ENCODE results near the gene UMPS.

- TF ChIP-seq CTCF (IDR thresholded peaks at IDR 0.05): no peak
- TF ChIP-seq TCF7L2 (IDR thresholded peaks at IDR 0.05; ENCODE audit: low read depth, low read length): no peak
- no peak for TF ChIP-seq POLR2AphosphoS5 (IDR thresholded peaks at IDR 0.05; ENCODE audit: low read depth, low read length)
- TF ChIP-seq, protein P1, sequence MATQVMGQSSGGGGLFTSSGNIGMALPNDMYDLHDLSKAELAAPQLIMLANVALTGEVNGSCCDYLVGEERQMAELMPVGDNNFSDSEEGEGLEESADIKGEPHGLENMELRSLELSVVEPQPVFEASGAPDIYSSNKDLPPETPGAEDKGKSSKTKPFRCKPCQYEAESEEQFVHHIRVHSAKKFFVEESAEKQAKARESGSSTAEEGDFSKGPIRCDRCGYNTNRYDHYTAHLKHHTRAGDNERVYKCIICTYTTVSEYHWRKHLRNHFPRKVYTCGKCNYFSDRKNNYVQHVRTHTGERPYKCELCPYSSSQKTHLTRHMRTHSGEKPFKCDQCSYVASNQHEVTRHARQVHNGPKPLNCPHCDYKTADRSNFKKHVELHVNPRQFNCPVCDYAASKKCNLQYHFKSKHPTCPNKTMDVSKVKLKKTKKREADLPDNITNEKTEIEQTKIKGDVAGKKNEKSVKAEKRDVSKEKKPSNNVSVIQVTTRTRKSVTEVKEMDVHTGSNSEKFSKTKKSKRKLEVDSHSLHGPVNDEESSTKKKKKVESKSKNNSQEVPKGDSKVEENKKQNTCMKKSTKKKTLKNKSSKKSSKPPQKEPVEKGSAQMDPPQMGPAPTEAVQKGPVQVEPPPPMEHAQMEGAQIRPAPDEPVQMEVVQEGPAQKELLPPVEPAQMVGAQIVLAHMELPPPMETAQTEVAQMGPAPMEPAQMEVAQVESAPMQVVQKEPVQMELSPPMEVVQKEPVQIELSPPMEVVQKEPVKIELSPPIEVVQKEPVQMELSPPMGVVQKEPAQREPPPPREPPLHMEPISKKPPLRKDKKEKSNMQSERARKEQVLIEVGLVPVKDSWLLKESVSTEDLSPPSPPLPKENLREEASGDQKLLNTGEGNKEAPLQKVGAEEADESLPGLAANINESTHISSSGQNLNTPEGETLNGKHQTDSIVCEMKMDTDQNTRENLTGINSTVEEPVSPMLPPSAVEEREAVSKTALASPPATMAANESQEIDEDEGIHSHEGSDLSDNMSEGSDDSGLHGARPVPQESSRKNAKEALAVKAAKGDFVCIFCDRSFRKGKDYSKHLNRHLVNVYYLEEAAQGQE (IDR thresholded peaks at IDR 0.05; ENCODE audit: insufficient read depth in 1 of 2, low read depth in 2 of 2, low read length in 1 of 2): no peak
Measured at GRCh38 chr3:124784686-124785382, 54.6 kb downstream of the UMPS start.
